ENCODE data around the gene SERPINB11.

GRCh38 chr18:63753676-63754075 lies 50.9 kb downstream of the SERPINB11 start:
- TF ChIP-seq, protein P1, sequence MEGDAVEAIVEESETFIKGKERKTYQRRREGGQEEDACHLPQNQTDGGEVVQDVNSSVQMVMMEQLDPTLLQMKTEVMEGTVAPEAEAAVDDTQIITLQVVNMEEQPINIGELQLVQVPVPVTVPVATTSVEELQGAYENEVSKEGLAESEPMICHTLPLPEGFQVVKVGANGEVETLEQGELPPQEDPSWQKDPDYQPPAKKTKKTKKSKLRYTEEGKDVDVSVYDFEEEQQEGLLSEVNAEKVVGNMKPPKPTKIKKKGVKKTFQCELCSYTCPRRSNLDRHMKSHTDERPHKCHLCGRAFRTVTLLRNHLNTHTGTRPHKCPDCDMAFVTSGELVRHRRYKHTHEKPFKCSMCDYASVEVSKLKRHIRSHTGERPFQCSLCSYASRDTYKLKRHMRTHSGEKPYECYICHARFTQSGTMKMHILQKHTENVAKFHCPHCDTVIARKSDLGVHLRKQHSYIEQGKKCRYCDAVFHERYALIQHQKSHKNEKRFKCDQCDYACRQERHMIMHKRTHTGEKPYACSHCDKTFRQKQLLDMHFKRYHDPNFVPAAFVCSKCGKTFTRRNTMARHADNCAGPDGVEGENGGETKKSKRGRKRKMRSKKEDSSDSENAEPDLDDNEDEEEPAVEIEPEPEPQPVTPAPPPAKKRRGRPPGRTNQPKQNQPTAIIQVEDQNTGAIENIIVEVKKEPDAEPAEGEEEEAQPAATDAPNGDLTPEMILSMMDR (IDR thresholded peaks at IDR 0.05) = no peak
- no peak for TF ChIP-seq POLR2A (IDR thresholded peaks at IDR 0.05)
